Measurements from ENCODE around the gene PTCHD1. TPM values are rescaled to one million over a fixed set of nuclear protein-coding genes. Genes with fewer than 3 reads are reported as not detected.

PTCHD1 gene
- polyA plus RNA-seq, 2 of the 4 experiments (the other 2 are of a cell fraction): not detected

DNA sequence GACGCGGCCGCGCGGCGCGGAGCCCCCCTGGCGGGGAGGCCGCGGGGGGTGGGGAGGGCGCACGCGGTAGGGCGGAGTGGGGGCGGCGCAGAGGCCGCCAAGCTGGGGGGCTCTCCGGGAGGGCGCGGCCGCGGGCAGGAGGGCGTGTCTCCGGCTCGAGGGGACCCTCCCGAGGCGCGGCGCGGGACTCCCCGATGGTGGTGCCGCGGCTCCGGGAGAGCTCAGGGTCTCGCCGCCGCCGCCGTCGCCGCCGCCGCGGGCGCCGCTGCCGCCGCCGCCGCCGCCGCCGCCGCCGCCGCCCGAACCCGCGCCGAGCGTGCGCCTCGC, 165 bp upstream of the PTCHD1 start:
- ChIA-PET POLR2A (no interaction called here), CTCF (no interaction called here)
- Histone ChIP-seq H3K9me3 (no peaks in the 10 kb centered on the region), H3K4me2 (peak overlapping the region; percentile 94), H3K4me1 (peaks cover 17% of the 10 kb centered on the region), H3K4me3 (peak overlapping the region; percentile 46), H3K27ac (no peak overlapping the region)
- no CpG with 5 or more reads among the region's 63 CpGs for WGBS (ENCODE audit: missing lambda C conversion rate)
- no peak for FAIRE-seq
- no peak for ATAC-seq
- TF ChIP-seq TP53 (CRISPR knock-in tag; IDR thresholded peaks at IDR 0.05): no peak
- no peak for TF ChIP-seq NR3C1 (IDR thresholded peaks at IDR 0.05)
- TF ChIP-seq POLR2AphosphoS2 (conservative IDR thresholded peaks at IDR 0.05; ENCODE audit: low read length): no peak
- TF ChIP-seq, protein P1, sequence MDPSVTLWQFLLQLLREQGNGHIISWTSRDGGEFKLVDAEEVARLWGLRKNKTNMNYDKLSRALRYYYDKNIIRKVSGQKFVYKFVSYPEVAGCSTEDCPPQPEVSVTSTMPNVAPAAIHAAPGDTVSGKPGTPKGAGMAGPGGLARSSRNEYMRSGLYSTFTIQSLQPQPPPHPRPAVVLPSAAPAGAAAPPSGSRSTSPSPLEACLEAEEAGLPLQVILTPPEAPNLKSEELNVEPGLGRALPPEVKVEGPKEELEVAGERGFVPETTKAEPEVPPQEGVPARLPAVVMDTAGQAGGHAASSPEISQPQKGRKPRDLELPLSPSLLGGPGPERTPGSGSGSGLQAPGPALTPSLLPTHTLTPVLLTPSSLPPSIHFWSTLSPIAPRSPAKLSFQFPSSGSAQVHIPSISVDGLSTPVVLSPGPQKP (IDR thresholded peaks at IDR 0.05; ENCODE audit: low read depth, low read length): no peak
- TF ChIP-seq POLR2A (IDR thresholded peaks at IDR 0.05; ENCODE audit: low read length): no peak
- TF ChIP-seq CHD4 (IDR thresholded peaks at IDR 0.05; ENCODE audit: borderline replicate concordance): no peak
- TF ChIP-seq, protein P2, sequence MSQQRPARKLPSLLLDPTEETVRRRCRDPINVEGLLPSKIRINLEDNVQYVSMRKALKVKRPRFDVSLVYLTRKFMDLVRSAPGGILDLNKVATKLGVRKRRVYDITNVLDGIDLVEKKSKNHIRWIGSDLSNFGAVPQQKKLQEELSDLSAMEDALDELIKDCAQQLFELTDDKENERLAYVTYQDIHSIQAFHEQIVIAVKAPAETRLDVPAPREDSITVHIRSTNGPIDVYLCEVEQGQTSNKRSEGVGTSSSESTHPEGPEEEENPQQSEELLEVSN (IDR thresholded peaks at IDR 0.05; ENCODE audit: borderline replicate concordance, low read depth): no peak
- TF ChIP-seq FOSL2 (IDR thresholded peaks at IDR 0.05): no peak
- TF ChIP-seq FOSL2 (CRISPR knock-in tag; IDR thresholded peaks at IDR 0.05): no peak
- no peak for TF ChIP-seq KDM1A (IDR thresholded peaks at IDR 0.05; ENCODE audit: low read depth)
- no peak for TF ChIP-seq NFE2L2 (conservative IDR thresholded peaks at IDR 0.05; ENCODE audit: low read length)
- TF ChIP-seq FOXS1 (CRISPR knock-in tag; IDR thresholded peaks at IDR 0.05): no peak
- no peak for TF ChIP-seq ZSCAN20 (CRISPR knock-in tag; IDR thresholded peaks at IDR 0.05)
- no peak for TF ChIP-seq KDM5A (IDR thresholded peaks at IDR 0.05)
- TF ChIP-seq HEYL (CRISPR knock-in tag; IDR thresholded peaks at IDR 0.05): no peak
- no peak for TF ChIP-seq EHF (CRISPR knock-in tag; IDR thresholded peaks at IDR 0.05)
- no peak for TF ChIP-seq ZFP36 (IDR thresholded peaks at IDR 0.05; ENCODE audit: borderline replicate concordance, partially characterized antibody)
- TF ChIP-seq, protein P3, sequence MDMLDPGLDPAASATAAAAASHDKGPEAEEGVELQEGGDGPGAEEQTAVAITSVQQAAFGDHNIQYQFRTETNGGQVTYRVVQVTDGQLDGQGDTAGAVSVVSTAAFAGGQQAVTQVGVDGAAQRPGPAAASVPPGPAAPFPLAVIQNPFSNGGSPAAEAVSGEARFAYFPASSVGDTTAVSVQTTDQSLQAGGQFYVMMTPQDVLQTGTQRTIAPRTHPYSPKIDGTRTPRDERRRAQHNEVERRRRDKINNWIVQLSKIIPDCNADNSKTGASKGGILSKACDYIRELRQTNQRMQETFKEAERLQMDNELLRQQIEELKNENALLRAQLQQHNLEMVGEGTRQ (IDR thresholded peaks at IDR 0.05): no peak
- DNase-seq (ENCODE audit: low read depth in 1 of 2, low spot score in 1 of 2): no peak

DNA sequence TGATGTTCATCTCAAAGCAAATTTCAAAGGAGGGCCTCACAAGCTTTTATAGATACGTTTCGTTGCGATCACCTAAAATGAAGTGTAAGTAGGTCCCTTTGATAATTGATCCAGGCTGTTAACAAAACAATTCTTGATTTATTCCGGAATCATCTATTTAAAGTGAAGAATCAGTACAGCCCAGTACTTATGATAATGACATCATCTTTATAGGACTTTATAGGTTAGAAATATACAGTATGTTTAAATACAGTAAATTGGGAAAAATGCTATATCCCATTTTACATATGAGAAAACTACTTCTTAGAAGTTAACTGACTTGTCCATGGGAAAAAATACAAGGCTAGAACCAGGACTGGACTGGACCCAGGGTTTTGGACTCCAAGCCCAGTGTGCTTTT, 3.7 kb downstream of the PTCHD1 start:
- no peak for ATAC-seq

More for the DNA sequence above, 3.7 kb downstream of the PTCHD1 start:
- no peak for FAIRE-seq
- POLR2A ChIA-PET: no interaction called here
- CTCF ChIA-PET: no interaction called here
- DNase-seq (ENCODE audit: low read depth in 1 of 2, low spot score in 1 of 2): no peak
- TF ChIP-seq ZFP36 (IDR thresholded peaks at IDR 0.05; ENCODE audit: borderline replicate concordance, partially characterized antibody) (no peak), RNF2 (IDR thresholded peaks at IDR 0.05; ENCODE audit: borderline replicate concordance, low read depth) (no peak), MAFK (IDR thresholded peaks at IDR 0.05; ENCODE audit: partially characterized antibody) (no peak), CHD2 (IDR thresholded peaks at IDR 0.05; ENCODE audit: low read length, partially characterized antibody) (no peak)
- TF ChIP-seq, protein P2 (IDR thresholded peaks at IDR 0.05; ENCODE audit: borderline replicate concordance, low read depth): no peak
- TF ChIP-seq, protein P1 (IDR thresholded peaks at IDR 0.05; ENCODE audit: low read depth, low read length): no peak
- TF ChIP-seq, protein P4, sequence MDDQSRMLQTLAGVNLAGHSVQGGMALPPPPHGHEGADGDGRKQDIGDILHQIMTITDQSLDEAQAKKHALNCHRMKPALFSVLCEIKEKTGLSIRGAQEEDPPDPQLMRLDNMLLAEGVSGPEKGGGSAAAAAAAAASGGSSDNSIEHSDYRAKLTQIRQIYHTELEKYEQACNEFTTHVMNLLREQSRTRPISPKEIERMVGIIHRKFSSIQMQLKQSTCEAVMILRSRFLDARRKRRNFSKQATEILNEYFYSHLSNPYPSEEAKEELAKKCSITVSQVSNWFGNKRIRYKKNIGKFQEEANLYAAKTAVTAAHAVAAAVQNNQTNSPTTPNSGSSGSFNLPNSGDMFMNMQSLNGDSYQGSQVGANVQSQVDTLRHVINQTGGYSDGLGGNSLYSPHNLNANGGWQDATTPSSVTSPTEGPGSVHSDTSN (IDR thresholded peaks at IDR 0.05): no peak
- H3K4me1 ChIP-seq: peaks cover 9% of the 10 kb centered on the region
- H3K4me3 ChIP-seq: no peak overlapping the region
- H3K9me3 ChIP-seq: no peaks in the 10 kb centered on the region
- no peak overlapping the region for H3K4me2 ChIP-seq
- H3K27ac ChIP-seq: no peak overlapping the region
- WGBS (ENCODE audit: missing lambda C conversion rate): 49% methylated on average over 4 of the region's 4 CpGs
